B cell (primary cell): ENCODE results near the gene GLI3. TPM values are rescaled to one million over a fixed set of nuclear protein-coding genes. Genes with fewer than 3 reads are reported as not detected.

Source experiments
- ATAC-seq: fragments of 200-7000 bp; cut with Tn5 transposase; one replicate; pipeline ENCODE4 v1.10.0; 2021; ENCODE audit warnings: low read depth, mild to moderate bottlenecking, moderate number of reproducible peaks, moderate library complexity
- CTCF ChIA-PET: fragments of 350-600 bp; sonication (Branson Sonifier 250); formaldehyde crosslinking; loops from one replicate; lab custom pipeline; 2021; ENCODE audit warnings: antibody characterized with exemption, inconsistent platforms; lab: Charles Lee
- POLR2A ChIA-PET: fragments of 350-600 bp; sonication (Branson Sonifier 250); formaldehyde crosslinking; loops from one replicate; lab custom pipeline; 2021; ENCODE audit warnings: antibody characterized with exemption; lab: Charles Lee
- DNase-seq: peaks from one replicate; pipeline ENCODE4 v3.0.0; 2013
- H2AFZ ChIP-seq: 2 replicates; pipeline ENCODE4 v1.6.1; 2012; ENCODE audit warnings: mild to moderate bottlenecking, low read depth, low read length; ENCODE audit not compliant: insufficient read depth, poor library complexity, severe bottlenecking
- H3K27ac ChIP-seq, 2 donors: 1 replicate in 1 of 2; 2 replicates in 1 of 2; pipeline ENCODE4 v1.5.1; 2012 to 2013; ENCODE audit warnings: low read length in 2 of 2, mild to moderate bottlenecking in 2 of 2, moderate library complexity in 1 of 2
- H3K27me3 ChIP-seq, 4 experiments: fragments of 200-600 bp in 1 of 4; sonication (generic) in 1 of 4; replicated peaks in 1 of 4; 1 replicate in 2 of 4; 2 replicates in 2 of 4; pipeline versions ENCODE4 v1.6.1 to v1.7.0; 2013 to 2016; ENCODE audit warnings: low read length in 3 of 4, mild to moderate bottlenecking in 2 of 4, mixed read lengths in 1 of 4, moderate library complexity in 1 of 4; ENCODE audit not compliant: insufficient read depth in 4 of 4, control insufficient read depth in 3 of 4; ENCODE audit errors: control extremely low read depth in 1 of 4
- H3K36me3 ChIP-seq, 2 experiments: replicated peaks in 1 of 2; 1 replicate in 1 of 2; 2 replicates in 1 of 2; pipeline versions ENCODE4 v1.6.1 to v1.7.1; 2013; ENCODE audit warnings: low read length in 1 of 2; ENCODE audit not compliant: insufficient read depth in 2 of 2, control insufficient read depth in 1 of 2; ENCODE audit errors: control extremely low read depth in 1 of 2, extremely low read depth in 1 of 2
- H3K4me1 ChIP-seq, 2 donors: fragments of 200-600 bp in 1 of 2; sonication (generic) in 1 of 2; 1 replicate in 1 of 2; 2 replicates in 1 of 2; pipeline versions ENCODE4 v1.5.1 to v1.6.1; 2013 to 2017; ENCODE audit warnings: low read length in 2 of 2; ENCODE audit not compliant: control insufficient read depth in 2 of 2, insufficient read depth in 2 of 2
- H3K4me2 ChIP-seq: replicated peaks from 2 replicates; pipeline ENCODE3; 2012; ENCODE audit warnings: mild to moderate bottlenecking, low read depth, low read length; ENCODE audit not compliant: poor library complexity, severe bottlenecking
- H3K4me3 ChIP-seq, 5 experiments: fragments of 200-600 bp in 1 of 5; sonication (generic) in 1 of 5; 1 replicate in 3 of 5; 2 replicates in 2 of 5; pipeline versions ENCODE4 v1.5.1 to v1.7.0; 2011 to 2016; ENCODE audit warnings: low read length in 4 of 5, mild to moderate bottlenecking in 4 of 5, low read depth in 2 of 5, control low read depth in 1 of 5, moderate library complexity in 1 of 5; ENCODE audit not compliant: insufficient read depth in 1 of 5; ENCODE audit errors: control extremely low read depth in 1 of 5, extremely low read depth in 1 of 5
- H3K79me2 ChIP-seq: fragments of 200-600 bp; sonication (generic); one replicate; pipeline ENCODE4 v1.6.0; 2016; ENCODE audit warnings: low read length; ENCODE audit not compliant: control insufficient read depth, insufficient read depth
- H3K9ac ChIP-seq: fragments of 200-600 bp; sonication (generic); 2 replicates; pipeline ENCODE4 v1.6.1; 2017; ENCODE audit warnings: mild to moderate bottlenecking, low read length, moderate library complexity
- H3K9me3 ChIP-seq, 3 donors: one replicate each; pipeline versions ENCODE4 v1.6.1 to v1.7.1; 2013; ENCODE audit warnings: low read length in 2 of 3; ENCODE audit not compliant: control insufficient read depth in 2 of 3, insufficient read depth in 1 of 3; ENCODE audit errors: control extremely low read depth in 1 of 3
- H4K20me1 ChIP-seq: 2 replicates; pipeline ENCODE4 v1.6.0; 2012; ENCODE audit warnings: mild to moderate bottlenecking, low read length; ENCODE audit not compliant: insufficient read depth, control insufficient read depth, poor library complexity, severe bottlenecking
- H3K27ac Mint-ChIP-seq: one replicate; pipeline ENCODE4 v1.8.0; 2021; ENCODE audit warnings: mixed read lengths
- H3K27me3 Mint-ChIP-seq: one replicate; pipeline ENCODE4 v1.8.0; 2021; ENCODE audit warnings: mixed read lengths
- H3K4me1 Mint-ChIP-seq: one replicate; pipeline ENCODE4 v1.8.0; 2021; ENCODE audit warnings: mixed read lengths
- H3K4me3 Mint-ChIP-seq: one replicate; pipeline ENCODE4 v1.8.0; 2021; ENCODE audit warnings: mixed read lengths
- H3K9me3 Mint-ChIP-seq: one replicate; pipeline ENCODE4 v1.8.0; 2022; ENCODE audit warnings: mixed read lengths; ENCODE audit not compliant: insufficient read depth
- EZH2 ChIP-seq: IDR thresholded peaks from 2 replicates; pipeline ENCODE4 v1.6.1; 2012; ENCODE audit warnings: borderline replicate concordance, low read depth, mild to moderate bottlenecking, moderate library complexity, low read length; ENCODE audit not compliant: insufficient read depth, poor library complexity, severe bottlenecking
- WGBS: methylation state at CpG from one replicate; pipeline ENCODE4 v1.1.5; 2013; ENCODE audit warnings: missing lambda C conversion rate; ENCODE audit not compliant: insufficient coverage; 5-methylcytosine and 5-hydroxymethylcytosine counted together
- intact Hi-C: fragments of 100-400 bp; cut with micrococcal nuclease; formaldehyde crosslinking; loops from one replicate; pipeline ENCODE4 v1.10.0; 2022
- polyA plus RNA-seq: library from polyadenylated mRNA; depleted of rRNA; stranded (reverse); fragments of >200 nt; gene quantifications from 2 replicates; pipeline ENCODE4 v1.2.3, GENCODE V29; 2012
- total RNA-seq, 2 donors: library from RNA; stranded (reverse); fragments of 120-200 nt in 1 of 2; gene quantifications; 1 replicate in 1 of 2; 2 replicates in 1 of 2; pipeline versions ENCODE4 v1.2.3 to v1.2.4, GENCODE V29; 2013 to 2022
- TF ChIP-seq, protein P1 (sequence below): fragments of 200-600 bp; IDR thresholded peaks from one replicate; pipeline ENCODE4 v1.8.0; 2022; ENCODE audit warnings: antibody characterized with exemption, mild to moderate bottlenecking

The GLI3 gene
- total and polyA plus RNA-seq, 2 donors (not counting 1 experiment from before 2014, with no cell fraction given): not detected

DNA sequence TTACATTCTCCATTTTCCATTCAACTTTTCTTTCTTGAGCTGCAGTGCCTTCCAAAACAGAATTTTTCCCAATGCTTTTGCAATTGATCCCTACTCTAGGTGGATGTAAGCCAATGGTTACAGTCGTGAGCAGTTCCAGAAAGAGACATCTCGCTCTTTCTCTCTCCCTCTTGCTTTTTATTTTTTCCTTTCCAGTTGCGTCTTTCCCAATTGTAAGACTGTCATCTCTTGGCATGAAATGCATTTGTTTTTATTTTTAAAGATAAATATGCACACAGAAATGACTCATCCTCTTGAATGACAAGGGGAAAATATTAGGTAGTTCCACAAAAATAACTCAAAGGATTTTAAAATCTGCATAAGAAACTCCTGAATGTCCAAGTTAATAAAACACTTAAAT, 25.1 kb downstream of the GLI3 start:
- no peak overlapping the region for H2AFZ ChIP-seq
- H3K4me1 Mint-ChIP-seq: no peaks in the 10 kb centered on the region
- ATAC-seq (no peak), DNase-seq (no peak)
- no peak overlapping the region for H3K4me3 Mint-ChIP-seq
- no peak overlapping the region for H3K27ac Mint-ChIP-seq
- no peak overlapping the region for H3K9ac ChIP-seq
- H3K4me3 ChIP-seq: no peak overlapping the region
- ChIA-PET CTCF (interaction anchor here (0.6 kb wide), 1 partner anchor 45 kb away, joined by 4 read pairs; no protein-coding TSS in a partner anchor), POLR2A (no interaction called here)
- H3K27ac ChIP-seq: no peak overlapping the region
- H3K9me3 ChIP-seq: no peaks in the 10 kb centered on the region
- H3K4me1 ChIP-seq: no peaks in the 10 kb centered on the region
- no peaks in the 10 kb centered on the region for H3K36me3 ChIP-seq
- no peaks in the 10 kb centered on the region for H3K79me2 ChIP-seq
- H3K4me2 ChIP-seq: no peak overlapping the region
- intact Hi-C loops: no loop called here
- no peaks in the 10 kb centered on the region for H4K20me1 ChIP-seq
- H3K9me3 Mint-ChIP-seq: no peaks in the 10 kb centered on the region
- H3K27me3 Mint-ChIP-seq: peaks cover 11% of the 10 kb centered on the region
- TF ChIP-seq, protein P1, sequence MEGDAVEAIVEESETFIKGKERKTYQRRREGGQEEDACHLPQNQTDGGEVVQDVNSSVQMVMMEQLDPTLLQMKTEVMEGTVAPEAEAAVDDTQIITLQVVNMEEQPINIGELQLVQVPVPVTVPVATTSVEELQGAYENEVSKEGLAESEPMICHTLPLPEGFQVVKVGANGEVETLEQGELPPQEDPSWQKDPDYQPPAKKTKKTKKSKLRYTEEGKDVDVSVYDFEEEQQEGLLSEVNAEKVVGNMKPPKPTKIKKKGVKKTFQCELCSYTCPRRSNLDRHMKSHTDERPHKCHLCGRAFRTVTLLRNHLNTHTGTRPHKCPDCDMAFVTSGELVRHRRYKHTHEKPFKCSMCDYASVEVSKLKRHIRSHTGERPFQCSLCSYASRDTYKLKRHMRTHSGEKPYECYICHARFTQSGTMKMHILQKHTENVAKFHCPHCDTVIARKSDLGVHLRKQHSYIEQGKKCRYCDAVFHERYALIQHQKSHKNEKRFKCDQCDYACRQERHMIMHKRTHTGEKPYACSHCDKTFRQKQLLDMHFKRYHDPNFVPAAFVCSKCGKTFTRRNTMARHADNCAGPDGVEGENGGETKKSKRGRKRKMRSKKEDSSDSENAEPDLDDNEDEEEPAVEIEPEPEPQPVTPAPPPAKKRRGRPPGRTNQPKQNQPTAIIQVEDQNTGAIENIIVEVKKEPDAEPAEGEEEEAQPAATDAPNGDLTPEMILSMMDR: no peak
- TF ChIP-seq EZH2: no peak
- no peaks in the 10 kb centered on the region for H3K27me3 ChIP-seq
- 80% methylated on average over 1 of the region's 3 CpGs for WGBS

DNA sequence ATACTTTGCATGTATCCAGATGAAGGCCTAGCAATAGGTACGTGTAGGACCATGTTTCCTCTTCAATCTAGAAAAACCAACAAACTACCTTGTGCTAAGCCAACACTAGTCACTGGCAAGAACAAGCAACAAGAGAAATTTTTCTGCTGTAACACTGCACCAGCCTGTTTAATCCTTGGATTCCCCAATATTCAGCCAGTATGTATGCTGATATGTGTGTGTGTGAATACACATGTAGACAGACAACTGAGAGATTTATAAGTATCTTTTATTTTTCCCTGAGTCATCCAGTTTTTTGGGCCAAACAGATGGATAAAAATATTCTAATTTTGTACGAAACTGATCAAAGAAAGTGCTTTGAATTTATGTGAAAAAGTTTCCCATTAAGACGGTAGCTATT, 26.2 kb downstream of the GLI3 start:
- no peak overlapping the region for H3K27ac Mint-ChIP-seq
- H3K9me3 Mint-ChIP-seq: no peaks in the 10 kb centered on the region
- Histone ChIP-seq H2AFZ (no peak overlapping the region), H3K27me3 (no peaks in the 10 kb centered on the region), H3K4me2 (no peak overlapping the region), H3K36me3 (no peaks in the 10 kb centered on the region), H3K4me1 (no peaks in the 10 kb centered on the region), H3K9me3 (no peaks in the 10 kb centered on the region), H3K27ac (no peak overlapping the region), H3K4me3 (no peak overlapping the region), H4K20me1 (no peaks in the 10 kb centered on the region), H3K79me2 (no peaks in the 10 kb centered on the region), H3K9ac (no peak overlapping the region)
- TF ChIP-seq, protein P1: no peak
- no peak for TF ChIP-seq EZH2
- no peaks in the 10 kb centered on the region for H3K4me1 Mint-ChIP-seq
- H3K27me3 Mint-ChIP-seq: peaks cover 9% of the 10 kb centered on the region
- ATAC-seq (no peak), DNase-seq (no peak)
- POLR2A ChIA-PET: no interaction called here
- H3K4me3 Mint-ChIP-seq: no peak overlapping the region
- CTCF ChIA-PET: no interaction called here
- WGBS: no CpG with 5 or more reads among the region's 3 CpGs
- intact Hi-C loops: no loop called here
